GM18511 (cell line): Measurements from ENCODE around the gene FAM53B.

Source experiments
- ATAC-seq: cut with Tn5 transposase; IDR thresholded peaks from one replicate; pipeline ENCODE4 v1.9.1; 2021; ENCODE audit warnings: mild to moderate bottlenecking, moderate library complexity; ENCODE audit not compliant: unreplicated experiment

The FAM53B gene

GRCh38 chr10:124639206-124639605 is 105.0 kb downstream of the FAM53B start:
- ATAC-seq, result no peak

DNA sequence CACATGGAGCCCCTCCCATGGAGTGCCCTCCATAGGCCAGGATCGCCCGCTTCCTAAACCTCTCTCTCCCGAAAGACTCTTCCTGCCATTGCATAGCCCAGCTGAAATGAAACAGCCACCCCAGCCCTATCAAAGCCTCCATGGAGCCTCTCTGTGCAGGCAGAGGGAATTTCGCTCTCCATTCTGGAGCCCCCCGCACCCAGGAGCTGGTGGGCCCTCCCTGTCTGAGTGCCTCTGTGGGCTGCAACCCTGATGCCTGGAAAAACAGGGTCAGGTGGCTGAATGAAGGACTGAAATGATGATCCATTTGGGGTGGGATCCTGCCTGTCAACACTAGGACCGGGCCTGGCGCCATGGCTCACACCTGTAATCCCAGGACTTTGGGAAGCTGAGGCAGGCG is 106.4 kb downstream of the FAM53B start:
- no peak for ATAC-seq

DNA sequence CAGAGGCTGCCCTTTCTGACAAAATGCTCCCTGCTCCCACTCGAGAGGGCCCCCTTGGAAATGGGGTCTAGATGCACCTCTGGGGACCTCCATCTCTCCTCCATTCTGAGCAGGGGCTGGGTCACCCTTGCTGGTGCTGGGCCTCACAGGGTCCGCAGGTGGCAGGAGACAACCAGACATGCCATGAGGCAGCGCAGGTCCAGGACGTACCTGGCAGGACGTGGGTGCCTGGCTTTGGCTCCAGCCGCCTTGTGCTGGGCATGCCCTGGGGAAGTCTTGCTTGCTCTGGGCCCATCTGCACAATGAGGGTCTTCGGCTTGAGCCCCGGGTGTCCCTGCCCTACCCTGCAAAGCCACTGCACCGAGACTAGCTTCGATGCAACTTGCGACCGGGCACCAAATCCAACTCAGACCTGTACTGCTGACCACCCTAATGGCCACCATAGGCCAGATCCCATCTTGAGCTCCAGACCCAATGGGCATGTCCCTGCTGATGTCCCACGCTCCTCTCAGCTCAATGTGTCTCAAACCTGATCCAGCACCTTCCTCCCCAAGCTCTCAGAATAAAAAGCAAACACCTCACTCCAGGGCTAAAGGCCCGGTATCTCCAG is 107.0 kb downstream of the FAM53B start:
- no peak for ATAC-seq

- peak; percentile 38 for ATAC-seq
Observed at GRCh38 chr10:124636271-124636995, 107.7 kb downstream of the FAM53B start.

DNA sequence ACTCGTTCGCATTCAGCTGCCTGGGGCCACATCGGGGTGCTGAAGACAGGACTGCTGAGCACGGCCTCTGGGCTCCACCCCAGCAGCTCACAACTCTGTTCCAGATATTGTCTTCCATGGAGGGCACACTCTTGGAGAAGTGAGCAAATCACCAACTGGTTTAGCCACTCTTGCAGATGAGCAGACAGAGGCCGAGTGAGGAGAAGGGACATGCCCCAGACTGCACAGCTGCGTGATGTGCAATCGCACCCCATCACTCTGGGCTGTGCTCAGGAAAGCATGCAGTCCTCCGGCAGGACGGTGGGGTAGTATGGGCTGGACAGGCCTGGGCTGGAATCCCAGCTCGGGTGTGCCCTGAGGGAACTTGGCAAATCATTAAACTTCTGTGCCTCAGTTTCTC is 111.6 kb downstream of the FAM53B start:
- ATAC-seq, result no peak

GRCh38 chr10:124632064-124632531 is 112.1 kb downstream of the FAM53B start:
- no peak for ATAC-seq

DNA sequence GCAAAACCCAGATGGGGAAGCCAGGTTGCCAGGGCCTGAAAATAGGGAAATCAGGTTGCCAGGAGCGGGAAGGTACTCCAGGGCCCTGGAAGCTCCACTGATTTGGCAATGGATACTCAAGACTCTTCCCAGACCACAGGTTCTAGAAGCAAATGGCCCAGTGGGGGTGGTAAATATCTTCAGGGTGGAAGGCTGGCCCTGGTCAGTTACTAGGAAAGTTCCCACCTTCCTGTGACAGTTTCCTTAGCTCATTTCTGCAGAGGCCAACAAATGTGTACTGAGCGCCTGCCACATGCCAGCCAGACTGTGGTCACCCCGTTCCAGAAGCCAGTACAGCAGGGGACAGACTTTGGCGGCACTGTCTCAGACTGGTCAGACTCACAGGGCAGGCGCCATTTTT is 113.6 kb downstream of the FAM53B start:
- ATAC-seq, result no peak

- no peak for ATAC-seq
Observed at GRCh38 chr10:124629842-124630241, 114.3 kb downstream of the FAM53B start.

- ATAC-seq, result no peak
Observed at GRCh38 chr10:124629415-124629814, 114.8 kb downstream of the FAM53B start.

DNA sequence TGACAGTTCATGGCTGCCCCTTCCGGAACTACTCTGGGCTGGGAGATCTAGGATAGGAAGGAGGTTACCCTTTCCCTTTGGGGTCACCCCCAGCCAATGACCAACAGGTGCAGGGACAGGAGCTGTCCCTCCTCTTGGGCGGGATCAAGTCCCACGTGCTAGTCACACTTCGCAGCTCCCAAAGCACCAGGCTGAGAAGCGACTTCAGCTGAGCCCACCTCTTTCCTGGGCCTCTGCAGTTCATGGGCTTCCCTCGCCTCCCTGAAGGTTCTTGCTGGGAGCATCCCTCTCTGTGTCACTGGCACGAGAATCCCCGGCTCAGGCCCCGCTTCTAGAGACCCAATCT is 115.5 kb downstream of the FAM53B start:
- ATAC-seq, result no peak

GRCh38 chr10:124627866-124628675 is 116.1 kb downstream of the FAM53B start:
- ATAC-seq, result no peak

GRCh38 chr10:124626759-124627380 is 117.3 kb downstream of the FAM53B start:
- ATAC-seq, result peak; percentile 84

DNA sequence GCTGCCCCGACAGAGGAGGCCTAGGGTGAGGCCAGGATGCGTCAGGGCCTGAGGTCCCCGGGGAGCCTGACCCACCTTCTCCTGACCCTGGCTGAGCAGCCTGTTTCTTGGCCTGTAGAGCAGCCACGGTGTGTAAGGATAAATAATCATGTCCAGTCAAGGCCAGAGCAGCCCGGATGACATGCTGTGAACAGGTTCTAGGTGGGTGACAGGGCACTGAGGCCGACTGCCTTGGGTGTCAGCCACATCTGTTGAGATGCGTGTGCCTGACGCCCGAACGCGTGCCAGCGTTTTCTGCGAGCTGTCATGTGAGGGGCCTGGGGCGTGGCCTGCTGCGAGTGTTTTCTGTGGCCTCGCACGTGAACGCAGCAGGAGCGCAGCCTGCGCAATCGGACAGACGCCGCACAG is 118.3 kb downstream of the FAM53B start:
- no peak for ATAC-seq

DNA sequence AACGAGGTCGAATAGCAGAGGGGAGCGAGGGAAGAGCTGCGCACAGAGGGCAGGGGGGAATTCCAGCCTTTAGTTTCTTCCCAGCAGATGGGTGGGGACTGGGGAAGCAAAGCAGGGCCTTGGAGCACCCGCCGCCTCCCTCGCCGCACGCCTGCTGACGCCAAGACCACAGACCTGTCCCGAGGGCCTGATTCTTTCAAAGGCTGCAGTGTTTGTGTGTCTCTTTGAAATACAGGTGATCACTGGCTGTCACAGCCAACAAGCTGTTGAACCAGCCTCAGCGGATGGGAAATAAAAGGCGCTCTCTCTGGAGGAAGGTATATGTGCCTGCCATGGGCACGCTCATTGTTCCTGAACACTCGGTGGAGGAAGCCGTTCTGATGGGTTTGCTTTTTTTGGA is 119.3 kb downstream of the FAM53B start:
- ATAC-seq, result no peak

DNA sequence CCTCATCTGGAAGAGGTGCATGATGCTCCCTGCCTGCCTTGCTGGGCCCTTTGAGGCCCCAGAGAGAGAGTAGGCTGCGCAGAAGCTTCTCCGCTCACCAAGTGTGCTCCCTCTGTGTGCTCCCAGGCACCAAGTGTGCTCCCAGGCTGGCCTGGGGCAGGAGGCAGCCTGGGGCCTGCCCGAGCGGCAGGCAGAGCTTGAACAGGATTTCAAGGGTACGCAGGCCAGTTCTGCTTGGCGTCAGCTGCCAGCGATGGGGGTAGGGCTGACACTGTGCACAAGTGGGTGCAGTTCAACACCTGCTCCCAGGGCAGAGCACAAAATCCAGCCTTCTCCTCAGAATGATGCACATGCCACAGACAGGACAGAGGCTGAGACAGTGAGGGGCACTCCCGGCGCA is 119.7 kb downstream of the FAM53B start:
- ATAC-seq, result no peak

- ATAC-seq, result no peak
Observed at GRCh38 chr10:124624006-124624405, 120.2 kb downstream of the FAM53B start.

DNA sequence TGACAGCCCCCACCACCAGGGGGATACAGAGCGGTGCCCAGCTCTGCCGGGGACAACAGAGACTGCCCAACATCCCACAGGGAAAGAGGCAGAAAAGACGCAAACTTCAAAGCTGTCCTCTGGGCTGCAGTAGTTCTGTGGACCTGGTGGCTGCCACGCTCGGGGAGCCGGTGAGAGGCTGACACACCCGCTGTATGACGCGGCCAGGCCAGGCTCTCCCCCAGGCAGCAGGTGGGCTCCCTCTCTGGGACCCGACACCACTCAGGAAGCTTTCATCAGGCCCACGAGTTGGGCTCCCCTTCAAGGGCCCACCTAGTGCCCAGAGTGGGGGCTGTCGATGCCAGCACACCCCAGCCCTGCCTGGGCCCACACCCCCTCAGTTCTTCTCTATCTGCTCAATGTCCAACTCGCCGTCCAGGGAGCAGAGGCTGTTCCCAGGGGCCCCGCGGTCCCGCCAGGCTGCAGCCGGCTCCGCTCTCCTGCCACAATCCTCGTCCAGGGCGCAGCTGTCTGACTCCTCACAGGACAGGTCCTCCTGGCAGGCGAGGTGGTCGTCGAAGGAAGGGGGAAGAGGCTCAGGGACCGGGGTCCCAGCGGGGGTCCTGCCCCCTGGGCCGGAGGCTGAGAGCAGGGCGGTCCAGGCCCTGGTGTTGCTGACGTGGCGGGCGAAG is 121.2 kb downstream of the FAM53B start:
- ATAC-seq, result no peak

- ATAC-seq, result no peak
Observed at GRCh38 chr10:124622158-124622557, 122.0 kb downstream of the FAM53B start.

DNA sequence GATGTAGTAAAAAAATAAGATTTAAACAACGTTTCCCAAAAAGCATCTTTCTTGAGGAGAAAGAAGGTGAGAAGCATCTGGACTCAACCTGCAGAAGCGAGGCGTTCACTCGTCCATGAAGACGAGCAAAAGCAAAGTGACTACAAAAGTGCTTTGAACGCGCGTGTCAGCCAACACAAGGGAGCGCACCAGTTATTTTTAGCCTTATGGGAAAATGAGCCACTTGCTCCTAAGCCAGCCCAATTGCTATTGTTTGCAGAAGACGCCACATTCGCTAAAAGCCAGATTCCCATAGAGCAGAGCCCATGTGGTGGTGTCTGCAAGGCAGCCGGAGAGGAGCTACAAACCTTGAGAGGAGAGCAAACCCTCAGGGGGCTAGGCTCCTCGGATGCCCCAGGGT is 122.5 kb downstream of the FAM53B start:
- ATAC-seq, result no peak

DNA sequence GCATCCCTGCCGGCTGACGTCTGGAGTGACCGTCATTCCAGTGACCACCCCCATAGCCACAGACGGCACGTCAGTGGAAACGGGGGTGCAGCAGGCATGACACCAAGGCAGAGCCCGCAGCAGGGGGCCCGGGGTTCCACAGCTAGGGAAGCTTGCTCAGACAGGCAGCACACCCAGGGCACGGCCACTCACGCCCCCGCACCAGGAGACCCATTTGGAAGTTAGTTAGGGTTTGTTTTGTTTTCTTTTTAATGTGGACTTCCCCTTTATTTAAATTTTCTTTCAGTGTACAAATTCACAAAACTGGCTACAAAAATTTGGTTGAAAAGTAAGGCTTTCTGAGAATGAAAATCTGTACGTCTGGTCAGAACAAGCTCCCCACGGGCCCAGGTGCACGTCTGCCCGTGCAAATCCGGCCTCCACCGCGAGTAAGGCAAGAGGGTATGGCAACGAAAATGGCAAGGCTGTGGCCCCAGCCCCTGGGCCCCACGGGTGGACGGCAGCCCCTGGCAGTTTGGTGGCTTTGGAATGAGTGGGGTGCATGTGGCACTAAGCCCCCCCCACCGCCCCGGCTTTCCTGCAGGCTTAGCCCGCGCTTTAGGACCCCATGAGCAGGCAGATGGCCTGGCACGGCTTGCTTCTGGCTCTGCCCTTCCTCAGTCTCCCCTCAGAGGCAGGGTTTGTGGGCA is 124.2 kb downstream of the FAM53B start:
- peak; percentile 46 for ATAC-seq
